ENCODE results near the gene VMO1.

VMO1 gene

DNA sequence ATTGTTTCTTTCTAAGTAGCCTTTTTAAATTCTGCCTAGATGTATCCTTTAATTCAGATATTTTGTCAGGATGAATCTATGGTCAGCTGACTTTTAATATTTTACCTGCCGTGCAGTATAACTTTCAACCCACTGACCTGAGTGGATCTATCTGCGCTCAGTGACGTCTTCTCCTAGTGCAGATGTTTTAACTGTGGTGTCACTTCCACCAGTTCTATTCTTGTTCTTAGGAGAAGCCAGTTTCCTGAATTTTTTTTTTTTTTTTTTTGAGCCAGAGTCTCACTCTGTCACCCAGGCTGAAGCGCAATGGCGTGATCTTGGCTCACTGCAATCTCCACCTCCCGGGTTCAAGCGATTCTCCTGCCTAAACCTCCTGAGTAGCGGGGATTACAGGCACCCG lies 19.4 kb downstream of the VMO1 start:
- Histone ChIP-seq H3K79me2 (ENCODE audit: low read length) (no peaks in the 10 kb centered on the region), H4K20me1 (ENCODE audit: insufficient read depth, low read length) (no peaks in the 10 kb centered on the region), H3K9me3 (replicated peaks; ENCODE audit: insufficient read depth, low read length) (no peaks in the 10 kb centered on the region), H3K27ac (ENCODE audit: low read length) (no peak overlapping the region), H3K4me3 (ENCODE audit: low read length) (no peak overlapping the region), H3F3A (ENCODE audit: insufficient read depth, low read length) (no peaks in the 10 kb centered on the region), H3K27me3 (replicated peaks; ENCODE audit: insufficient read depth, low read length) (peaks cover 2% of the 10 kb centered on the region; the same call in 1 of the 2 replicates), H2AFZ (ENCODE audit: low read length) (no peak overlapping the region), H3K9ac (ENCODE audit: low read length) (no peak overlapping the region), H3K4me1 (ENCODE audit: low read length) (no peaks in the 10 kb centered on the region), H3K9me2 (replicated peaks; ENCODE audit: insufficient read depth, low read length) (no peaks in the 10 kb centered on the region), H3K36me3 (replicated peaks; ENCODE audit: insufficient read depth, low read length) (no peaks in the 10 kb centered on the region), H3K4me2 (ENCODE audit: low read depth, low read length) (no peak overlapping the region)
- no peak for DNase-seq
- TF ChIP-seq EZH2 (optimal IDR thresholded peaks at IDR 0.05; ENCODE audit: low read depth, low read length) (no peak), EZH2phosphoT487 (IDR thresholded peaks at IDR 0.05; ENCODE audit: low read length) (no peak)
- TF ChIP-seq, protein P1, sequence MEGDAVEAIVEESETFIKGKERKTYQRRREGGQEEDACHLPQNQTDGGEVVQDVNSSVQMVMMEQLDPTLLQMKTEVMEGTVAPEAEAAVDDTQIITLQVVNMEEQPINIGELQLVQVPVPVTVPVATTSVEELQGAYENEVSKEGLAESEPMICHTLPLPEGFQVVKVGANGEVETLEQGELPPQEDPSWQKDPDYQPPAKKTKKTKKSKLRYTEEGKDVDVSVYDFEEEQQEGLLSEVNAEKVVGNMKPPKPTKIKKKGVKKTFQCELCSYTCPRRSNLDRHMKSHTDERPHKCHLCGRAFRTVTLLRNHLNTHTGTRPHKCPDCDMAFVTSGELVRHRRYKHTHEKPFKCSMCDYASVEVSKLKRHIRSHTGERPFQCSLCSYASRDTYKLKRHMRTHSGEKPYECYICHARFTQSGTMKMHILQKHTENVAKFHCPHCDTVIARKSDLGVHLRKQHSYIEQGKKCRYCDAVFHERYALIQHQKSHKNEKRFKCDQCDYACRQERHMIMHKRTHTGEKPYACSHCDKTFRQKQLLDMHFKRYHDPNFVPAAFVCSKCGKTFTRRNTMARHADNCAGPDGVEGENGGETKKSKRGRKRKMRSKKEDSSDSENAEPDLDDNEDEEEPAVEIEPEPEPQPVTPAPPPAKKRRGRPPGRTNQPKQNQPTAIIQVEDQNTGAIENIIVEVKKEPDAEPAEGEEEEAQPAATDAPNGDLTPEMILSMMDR (IDR thresholded peaks at IDR 0.05; ENCODE audit: low read length) = no peak

DNA sequence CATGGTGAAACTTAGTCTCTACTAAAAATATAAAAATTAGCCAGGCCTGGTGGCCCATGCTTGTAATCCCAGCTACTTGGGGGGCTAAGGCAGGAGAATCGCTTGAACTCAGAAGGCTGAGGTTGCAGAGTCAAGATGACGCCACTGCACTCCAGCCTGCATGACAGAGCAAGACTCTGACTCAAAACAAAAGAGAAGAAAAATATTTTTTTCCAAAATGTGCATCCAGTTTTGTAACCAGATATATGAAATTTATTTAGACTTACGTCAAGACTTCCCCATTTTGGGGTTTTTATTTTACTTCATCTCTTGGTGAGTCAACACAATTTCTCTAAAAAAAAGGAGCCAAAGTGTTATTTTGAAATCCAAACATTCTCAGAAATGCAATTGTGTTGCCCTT lies 20.0 kb downstream of the VMO1 start:
- H3K79me2 ChIP-seq (ENCODE audit: low read length) = no peaks in the 10 kb centered on the region
- no peaks in the 10 kb centered on the region for H3K4me1 ChIP-seq (ENCODE audit: low read length)
- no peaks in the 10 kb centered on the region for H3F3A ChIP-seq (ENCODE audit: insufficient read depth, low read length)
- H4K20me1 ChIP-seq (ENCODE audit: insufficient read depth, low read length) = no peaks in the 10 kb centered on the region
- H3K4me2 ChIP-seq (ENCODE audit: low read depth, low read length) = no peak overlapping the region
- H3K27ac ChIP-seq (ENCODE audit: low read length) = no peak overlapping the region
- H3K4me3 ChIP-seq (ENCODE audit: low read length) = no peak overlapping the region
- no peak overlapping the region for H2AFZ ChIP-seq (ENCODE audit: low read length)
- H3K9ac ChIP-seq (ENCODE audit: low read length) = no peak overlapping the region
- H3K9me2 ChIP-seq (replicated peaks; ENCODE audit: insufficient read depth, low read length) = no peaks in the 10 kb centered on the region
- no peaks in the 10 kb centered on the region for H3K36me3 ChIP-seq (replicated peaks; ENCODE audit: insufficient read depth, low read length)
- TF ChIP-seq EZH2phosphoT487 (IDR thresholded peaks at IDR 0.05; ENCODE audit: low read length) = no peak
- TF ChIP-seq, protein P1 (IDR thresholded peaks at IDR 0.05; ENCODE audit: low read length) = no peak
- no peak for TF ChIP-seq EZH2 (optimal IDR thresholded peaks at IDR 0.05; ENCODE audit: low read depth, low read length)
- no peak for DNase-seq
- H3K27me3 ChIP-seq (replicated peaks; ENCODE audit: insufficient read depth, low read length) = no peaks in the 10 kb centered on the region
- H3K9me3 ChIP-seq (replicated peaks; ENCODE audit: insufficient read depth, low read length) = no peaks in the 10 kb centered on the region

DNA sequence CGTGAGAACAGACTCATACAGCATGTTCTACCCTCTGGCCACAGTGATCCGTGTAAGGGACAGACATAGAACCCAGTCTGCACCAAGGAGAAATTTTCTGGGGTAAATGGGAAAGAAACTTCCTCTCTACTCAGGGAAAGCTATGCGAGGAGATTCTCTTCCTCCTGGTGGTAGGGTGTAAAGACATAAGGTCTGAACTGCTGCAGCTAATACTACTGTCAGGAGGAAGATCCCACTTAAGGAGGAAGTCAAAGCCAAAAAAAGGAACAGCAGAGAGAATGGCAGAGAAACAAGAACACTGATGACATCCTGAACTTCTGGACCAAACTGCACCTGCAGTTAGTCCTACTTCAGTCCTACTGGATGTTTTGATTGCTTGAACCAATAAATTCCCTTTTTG lies 21.6 kb downstream of the VMO1 start:
- H3K9me2 ChIP-seq (replicated peaks; ENCODE audit: insufficient read depth, low read length) = no peaks in the 10 kb centered on the region
- H3K27me3 ChIP-seq (replicated peaks; ENCODE audit: insufficient read depth, low read length) = no peaks in the 10 kb centered on the region
- H3K4me3 ChIP-seq (ENCODE audit: low read length) = no peak overlapping the region
- TF ChIP-seq EZH2 (optimal IDR thresholded peaks at IDR 0.05; ENCODE audit: low read depth, low read length) (no peak), EZH2phosphoT487 (IDR thresholded peaks at IDR 0.05; ENCODE audit: low read length) (no peak)
- TF ChIP-seq, protein P1 (IDR thresholded peaks at IDR 0.05; ENCODE audit: low read length) = no peak
- H3K4me1 ChIP-seq (ENCODE audit: low read length) = no peaks in the 10 kb centered on the region
- H3K9me3 ChIP-seq (replicated peaks; ENCODE audit: insufficient read depth, low read length) = no peaks in the 10 kb centered on the region
- H3K9ac ChIP-seq (ENCODE audit: low read length) = no peak overlapping the region
- H3K36me3 ChIP-seq (replicated peaks; ENCODE audit: insufficient read depth, low read length) = no peaks in the 10 kb centered on the region
- no peak overlapping the region for H2AFZ ChIP-seq (ENCODE audit: low read length)
- H4K20me1 ChIP-seq (ENCODE audit: insufficient read depth, low read length) = no peaks in the 10 kb centered on the region
- no peak overlapping the region for H3K27ac ChIP-seq (ENCODE audit: low read length)
- H3F3A ChIP-seq (ENCODE audit: insufficient read depth, low read length) = no peaks in the 10 kb centered on the region
- no peaks in the 10 kb centered on the region for H3K79me2 ChIP-seq (ENCODE audit: low read length)
- no peak for DNase-seq
- no peak overlapping the region for H3K4me2 ChIP-seq (ENCODE audit: low read depth, low read length)

All from MM.1S (cell line).